ENCODE results near the gene MLYCD. TPM values are rescaled to one million over a fixed set of nuclear protein-coding genes. Genes with fewer than 3 reads are reported as not detected.
"Not testable (repeated sequence)": the region's sequence is repeated elsewhere in the genome, so short reads cannot be mapped to it uniquely, and the experiment has no call there.

Gene MLYCD
- total RNA-seq, 1 donor from 2014 or later: 20.1 TPM

DNA sequence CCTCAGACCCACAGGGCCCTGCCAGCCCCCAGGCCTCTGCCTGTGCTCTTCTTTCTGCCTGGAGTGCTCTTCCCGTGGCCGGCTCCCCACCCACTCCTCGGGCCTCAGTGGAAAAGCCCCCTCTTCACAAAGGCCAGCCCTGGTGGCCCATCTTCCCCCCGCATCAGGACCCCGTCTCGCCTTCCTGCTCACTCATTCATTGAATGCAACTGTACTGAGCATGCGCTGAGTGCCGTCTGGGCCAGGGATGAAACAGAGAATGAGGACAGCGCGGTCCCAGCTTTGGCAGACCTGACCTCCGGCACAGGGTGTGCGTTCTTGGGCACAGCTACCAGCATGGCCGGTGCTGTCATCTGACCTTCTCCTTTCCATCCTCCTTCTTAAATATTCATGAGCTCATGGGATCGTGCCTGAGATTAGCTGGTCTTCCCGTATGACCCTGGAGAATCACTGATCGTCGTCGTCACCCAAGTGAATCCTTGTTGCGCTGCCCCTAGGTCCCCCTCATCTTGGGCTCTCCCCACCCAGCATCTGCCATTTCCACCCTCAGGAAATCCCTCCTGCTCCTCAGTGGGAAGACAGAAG is 37.8 kb downstream of the MLYCD start:
- no peak for DNase-seq (ENCODE audit: low spot score)
- intact Hi-C loops (cut with DNase I): no loop called here

DNA sequence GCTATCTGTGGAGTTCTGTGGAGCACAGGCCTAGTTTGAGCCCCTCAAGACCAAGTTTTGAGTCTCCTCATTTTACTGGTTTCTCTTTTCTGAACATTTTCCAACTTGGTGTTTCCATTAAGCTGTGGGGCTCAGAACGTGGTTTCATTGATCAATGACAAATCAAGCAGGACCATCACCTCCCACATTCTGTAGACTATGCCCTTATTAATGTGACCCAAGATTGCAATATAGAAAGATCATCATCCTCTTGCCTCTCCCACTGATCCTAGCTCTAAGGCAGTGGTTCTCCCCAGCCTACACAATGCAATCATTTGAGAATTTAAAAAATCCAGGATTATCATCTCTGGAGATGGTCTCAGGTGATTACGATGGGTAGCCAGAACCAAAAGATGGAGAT is 38.4 kb downstream of the MLYCD start:
- intact Hi-C loops (cut with DNase I): no loop called here

DNA sequence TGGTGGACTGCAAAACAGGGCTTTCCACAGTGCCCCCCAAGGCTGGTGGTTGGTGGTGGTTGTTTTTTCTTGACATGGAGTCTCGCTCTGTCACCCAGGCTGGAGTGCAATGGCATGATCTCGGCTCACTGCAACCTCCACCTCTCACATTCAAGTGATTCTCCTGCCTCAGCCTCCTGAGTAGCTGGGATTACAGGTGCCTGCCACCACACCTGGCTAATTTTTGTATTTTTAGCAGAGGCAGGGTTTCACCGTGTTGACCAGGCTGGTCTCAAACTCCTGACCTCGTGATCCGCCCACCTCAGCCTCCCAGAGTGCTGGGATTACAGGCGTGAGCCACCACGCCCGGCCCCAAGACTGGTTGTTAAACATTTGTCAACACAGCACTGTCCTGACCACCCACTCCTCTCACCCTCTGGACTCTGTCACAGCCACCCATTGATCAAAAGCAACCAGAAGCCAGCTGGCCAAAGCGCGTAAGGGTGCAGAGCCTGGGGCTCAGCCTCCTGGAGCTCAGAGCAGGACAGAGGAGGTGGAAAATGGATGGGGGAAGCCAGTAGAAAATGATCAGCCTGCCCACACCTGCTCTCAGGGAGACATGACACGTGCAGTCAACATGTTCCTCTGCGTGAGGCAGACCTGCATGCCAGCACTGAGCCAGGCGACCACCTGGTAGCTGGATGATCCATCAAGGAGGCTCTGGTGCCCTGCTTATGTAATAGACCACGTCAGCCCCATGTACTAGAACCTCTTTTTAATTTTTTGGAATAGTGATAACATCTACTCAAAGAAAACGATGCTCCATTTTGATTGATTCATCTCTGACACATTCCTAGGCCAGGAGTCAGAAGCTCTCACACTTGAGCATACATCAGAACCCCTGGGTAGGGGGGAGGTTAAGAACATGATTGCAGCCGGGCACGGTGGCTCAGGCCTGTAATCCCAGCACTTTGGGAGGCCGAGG is 39.3 kb downstream of the MLYCD start:
- DNase-seq (ENCODE audit: low spot score): no peak
- intact Hi-C loops (cut with DNase I): no loop called here

More for the DNA sequence above, 38.4 kb downstream of the MLYCD start:
- DNase-seq (ENCODE audit: low spot score): no peak

DNA sequence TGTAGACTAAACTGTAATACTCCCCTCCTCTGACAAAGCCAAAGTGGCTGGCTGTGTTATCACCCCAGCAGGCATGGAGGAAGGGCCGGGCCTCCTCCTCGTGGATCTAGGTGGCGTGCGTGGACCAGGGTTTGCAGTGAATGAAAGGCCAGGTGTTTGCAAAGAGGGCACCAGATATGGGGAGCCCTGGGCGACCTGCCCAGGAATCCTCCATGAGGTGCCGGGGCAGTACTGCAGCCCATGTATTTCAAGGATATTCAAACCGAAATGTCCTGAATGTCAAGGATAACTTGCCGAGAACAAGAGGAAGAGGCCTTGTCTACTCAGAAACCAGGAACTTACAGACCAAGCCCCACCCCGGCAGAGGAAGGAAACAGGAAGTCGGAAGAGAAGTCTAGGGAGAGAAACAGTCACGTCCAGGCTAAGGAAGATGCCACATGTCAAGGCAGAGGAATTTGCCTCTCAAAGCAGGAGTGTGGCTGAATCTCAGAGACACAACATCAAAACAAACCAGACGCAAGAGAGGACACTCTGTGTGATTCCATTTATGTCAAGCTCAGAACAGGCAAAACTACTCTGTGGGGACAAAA is 40.4 kb downstream of the MLYCD start:
- intact Hi-C loops (cut with DNase I): no loop called here
- no peak for DNase-seq (ENCODE audit: low spot score)

DNA sequence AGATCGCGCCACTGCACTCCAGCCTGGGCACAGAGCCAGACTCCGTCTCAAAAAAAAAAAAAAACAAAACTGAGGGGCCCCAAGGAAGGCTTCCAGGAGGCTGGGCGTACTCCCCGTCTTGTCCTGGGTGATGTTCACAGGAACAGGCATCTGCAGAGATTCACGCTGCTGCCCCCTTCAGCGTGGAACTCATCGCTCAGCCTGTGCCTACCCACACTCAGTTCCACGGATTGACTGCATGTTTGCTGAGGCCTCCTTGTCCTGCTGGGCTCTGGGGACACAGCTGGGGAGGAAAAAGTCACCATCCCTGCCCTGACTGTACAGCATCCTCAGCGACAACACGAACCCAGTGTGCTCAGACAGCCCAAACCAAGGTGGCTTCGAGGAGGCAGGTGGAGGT is 41.2 kb downstream of the MLYCD start:
- DNase-seq (ENCODE audit: low spot score): no peak
- intact Hi-C loops (cut with DNase I): no loop called here

DNA sequence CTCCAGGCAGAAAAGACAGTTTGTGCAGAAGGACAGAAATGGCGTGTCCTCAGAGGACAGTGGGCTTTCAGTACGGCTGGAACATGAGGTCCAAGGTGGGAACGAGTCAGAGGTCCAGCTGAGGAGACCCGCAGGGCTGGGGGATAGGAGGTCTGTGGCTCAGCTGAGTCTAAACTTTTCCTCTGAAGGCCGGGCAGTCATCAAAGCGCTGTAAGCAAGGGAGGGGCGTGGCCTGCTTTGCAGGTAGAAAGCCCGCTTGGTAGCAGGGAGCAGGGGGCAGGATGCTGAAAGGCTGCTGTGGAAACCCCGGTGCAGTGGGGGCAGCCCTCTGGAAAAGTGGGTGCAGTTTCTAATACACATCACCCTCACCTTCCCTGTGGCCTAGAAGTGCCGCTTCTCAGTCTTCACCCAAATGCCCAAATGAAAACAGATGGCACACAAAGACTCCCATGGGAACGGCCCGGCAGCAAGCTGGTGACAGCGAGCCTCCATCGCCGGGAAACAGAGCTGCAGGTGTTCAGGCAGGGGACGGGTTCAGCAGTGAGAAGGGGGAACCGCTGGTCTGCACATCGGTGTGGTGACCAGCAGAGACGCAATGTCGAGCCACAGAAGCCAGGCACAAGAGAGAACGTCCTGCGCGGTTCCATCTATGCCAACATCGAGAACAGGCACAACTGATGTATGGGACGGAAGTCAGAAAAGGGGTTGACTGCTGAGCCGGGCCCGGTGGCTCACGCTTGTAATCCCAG is 41.9 kb downstream of the MLYCD start:
- DNase-seq (ENCODE audit: low spot score): no peak
- intact Hi-C loops (cut with DNase I): no loop called here

DNA sequence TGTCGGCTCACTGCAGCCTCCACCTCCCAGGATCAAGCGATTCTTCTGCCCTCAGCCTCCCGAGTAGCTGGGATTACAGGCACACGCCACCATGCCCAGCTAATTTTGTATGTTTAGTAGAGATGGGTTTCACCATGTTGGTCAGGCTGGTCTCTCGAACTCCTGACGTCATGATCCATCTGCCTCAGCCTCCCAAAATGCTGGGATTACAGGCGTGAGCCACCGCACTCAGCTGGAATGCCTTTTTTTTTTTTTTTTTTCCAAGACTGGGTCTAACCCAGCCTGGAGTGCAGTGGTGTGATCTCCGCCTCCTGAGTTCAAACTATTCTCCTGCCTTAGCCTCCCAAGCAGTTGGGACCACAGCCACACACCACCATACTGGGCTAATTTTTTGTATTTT is 42.6 kb downstream of the MLYCD start:
- DNase-seq (ENCODE audit: low spot score); intact Hi-C loops (cut with DNase I): not testable (repeated sequence)

DNA sequence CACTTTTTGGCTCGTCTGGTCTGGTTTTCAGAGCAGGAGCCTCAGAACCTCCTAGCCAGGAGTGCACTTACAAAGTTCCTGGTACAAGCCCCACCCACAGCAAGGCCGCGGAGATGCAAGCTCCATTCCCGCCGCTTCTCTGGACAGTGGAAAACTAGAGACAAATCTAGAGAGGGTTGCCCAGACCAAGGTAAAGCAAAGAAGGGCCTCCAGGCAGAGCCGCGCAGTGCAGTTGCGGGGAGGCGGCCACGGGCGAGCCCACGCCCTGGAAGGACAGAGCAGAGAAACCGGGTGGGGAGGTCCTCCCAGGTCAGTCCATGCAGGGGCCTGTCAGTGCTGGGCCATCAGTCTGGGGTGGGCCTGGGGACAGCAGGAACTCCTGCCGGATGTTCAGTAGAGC is 43.2 kb downstream of the MLYCD start:
- no peak for DNase-seq (ENCODE audit: low spot score)
- intact Hi-C loops (cut with DNase I): no loop called here

DNA sequence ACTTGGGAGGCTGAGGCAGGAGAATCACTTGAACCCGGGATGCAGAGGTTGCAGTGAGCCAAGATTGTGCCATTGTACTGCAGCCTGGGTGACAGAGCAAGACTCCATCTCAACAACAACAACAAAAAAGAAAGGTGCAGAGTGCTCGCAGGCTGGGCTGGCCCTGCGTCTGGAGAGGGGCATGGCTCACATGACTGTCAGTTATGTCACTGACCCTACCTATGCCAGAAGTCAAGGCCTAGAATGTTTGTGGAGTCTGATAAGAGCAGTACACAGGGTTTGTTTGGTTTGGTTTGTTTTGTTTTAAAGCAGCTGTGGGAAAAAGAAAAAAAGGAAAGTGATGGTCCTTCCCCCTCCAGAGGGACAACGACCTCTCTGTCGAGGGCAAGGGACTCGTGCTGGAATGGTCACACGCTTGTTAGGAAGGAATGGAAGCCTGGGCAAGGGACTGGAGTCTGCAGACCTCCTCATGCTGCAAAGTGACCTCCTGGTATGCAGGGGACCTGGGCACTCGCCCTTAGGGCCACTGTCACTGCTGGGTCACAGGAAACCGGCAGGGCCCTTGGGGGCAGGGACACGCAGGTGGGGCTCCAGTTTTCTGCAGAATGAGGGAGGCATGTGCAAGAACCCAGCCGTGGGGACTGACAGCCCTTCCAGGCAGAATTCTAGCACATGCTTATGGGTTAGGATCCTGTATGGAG is 44.0 kb downstream of the MLYCD start:
- no peak for DNase-seq (ENCODE audit: low spot score)
- intact Hi-C loops (cut with DNase I): no loop called here

DNA sequence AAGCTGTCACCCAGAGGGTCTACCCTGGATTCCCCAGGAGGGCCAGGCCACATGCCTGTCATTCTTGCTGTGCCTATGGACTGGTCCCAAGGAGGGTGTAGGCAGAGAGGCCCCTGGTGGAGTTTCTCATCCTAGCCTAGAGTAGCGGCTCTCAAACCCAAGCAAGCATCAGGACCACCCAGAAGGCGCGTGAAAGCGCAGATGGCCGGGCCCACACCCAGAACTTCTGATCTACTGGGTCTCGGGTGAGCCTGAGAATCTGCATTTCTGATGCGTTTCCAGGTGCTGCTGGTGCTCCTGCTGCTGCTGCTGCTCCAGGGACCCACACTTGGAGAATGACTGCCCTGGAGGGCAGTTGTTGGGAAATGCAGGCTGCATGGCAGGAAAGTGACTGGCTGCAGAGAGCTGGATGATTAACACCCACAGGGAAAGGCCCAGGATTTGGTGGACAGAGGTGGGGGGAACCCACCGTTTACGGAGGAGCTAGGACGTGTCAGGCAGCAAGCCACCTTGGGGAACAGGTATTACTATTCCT is 44.7 kb downstream of the MLYCD start:
- DNase-seq (ENCODE audit: low spot score): no peak
- intact Hi-C loops (cut with DNase I): no loop called here

DNA sequence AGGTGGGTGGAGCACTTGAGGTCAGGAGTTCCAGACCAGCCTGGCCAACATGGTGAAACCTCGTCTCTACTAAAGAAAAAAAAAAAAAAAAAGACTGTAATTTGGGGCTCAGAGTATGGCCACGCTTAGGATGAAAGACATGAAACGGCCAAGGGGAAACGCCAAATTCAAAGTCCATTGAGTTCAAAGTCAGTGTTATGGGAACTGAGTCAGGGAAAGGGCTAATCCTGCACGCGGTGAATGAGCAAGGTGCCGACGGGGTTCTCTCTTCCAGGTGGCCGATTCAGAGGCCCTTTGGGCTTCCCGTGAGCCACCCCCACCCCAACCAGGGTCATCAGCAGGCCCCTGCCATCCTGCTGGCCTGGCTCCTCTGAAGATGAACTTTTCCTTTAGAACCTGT is 46.7 kb downstream of the MLYCD start:
- intact Hi-C loops (cut with DNase I): no loop called here
- no peak for DNase-seq (ENCODE audit: low spot score)

DNA sequence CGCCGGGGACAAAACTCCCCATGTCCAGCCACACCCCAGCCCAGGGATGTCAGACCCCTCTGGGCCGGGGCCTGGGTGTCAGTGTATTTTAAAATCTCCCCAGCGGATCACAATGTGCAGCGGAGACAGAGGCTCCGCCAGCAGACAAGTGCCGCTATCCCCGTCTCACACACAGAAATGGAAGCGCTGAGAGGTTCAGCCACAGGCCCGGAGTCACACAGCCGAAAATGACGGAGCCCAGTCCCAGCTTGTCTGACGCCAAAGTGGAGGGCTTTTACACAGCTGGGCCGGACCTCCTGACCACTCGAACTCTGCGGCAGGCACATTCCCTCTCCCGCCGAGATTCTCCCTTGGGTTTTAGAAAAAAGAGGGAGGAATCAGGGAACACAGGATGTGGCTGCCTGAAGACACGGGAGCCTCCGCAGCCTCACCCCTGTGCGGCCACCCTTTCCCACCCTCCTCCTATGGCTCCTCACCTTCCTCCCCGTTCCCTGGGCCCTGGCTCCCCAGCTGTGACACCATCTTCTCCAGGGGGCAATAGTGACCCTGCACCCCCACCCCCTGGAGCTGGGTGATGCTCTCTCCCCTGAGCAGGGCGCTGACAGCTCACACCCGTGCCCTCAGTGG is 47.4 kb downstream of the MLYCD start:
- intact Hi-C loops (cut with DNase I): no loop called here
- DNase-seq (ENCODE audit: low spot score): no peak

DNA sequence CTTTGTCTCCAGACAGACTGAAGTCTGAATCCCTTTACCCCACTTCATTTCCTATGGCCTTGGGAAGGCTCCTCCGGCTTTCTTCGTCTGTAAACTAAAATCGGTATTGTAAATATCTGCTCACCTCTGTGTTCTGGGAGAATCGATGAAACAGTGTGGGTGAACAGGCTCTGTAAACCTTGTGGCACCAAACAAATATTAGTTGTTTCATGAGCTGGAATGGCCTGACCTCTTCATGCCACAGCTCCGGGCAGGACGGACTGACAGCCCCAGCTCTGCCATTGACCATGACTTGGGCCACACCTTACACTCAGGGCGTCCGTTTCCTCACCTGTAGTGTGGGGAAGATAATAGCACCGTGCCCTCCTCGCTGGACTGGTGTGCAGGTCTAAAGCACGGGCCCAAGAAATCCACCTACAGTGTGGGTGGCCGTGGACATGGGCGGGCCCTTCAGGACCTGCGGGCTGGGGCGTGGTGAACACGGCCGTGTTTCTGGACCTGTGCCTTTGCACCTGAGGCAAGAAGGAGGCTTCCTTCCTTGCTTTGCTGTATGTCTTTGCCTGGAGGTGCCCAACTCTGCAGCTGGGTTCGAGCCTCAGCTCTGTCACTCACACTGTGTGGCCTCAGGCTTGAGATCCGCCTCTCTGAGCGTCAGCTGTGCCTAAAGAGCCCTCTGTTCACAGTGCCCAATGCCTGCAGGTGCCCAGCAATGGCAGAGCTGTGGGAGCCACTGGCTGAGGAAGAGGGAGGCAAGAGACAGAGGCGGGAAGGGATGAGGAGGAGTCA is 48.1 kb downstream of the MLYCD start:
- DNase-seq (ENCODE audit: low spot score): no peak
- intact Hi-C loops (cut with DNase I): no loop called here

DNA sequence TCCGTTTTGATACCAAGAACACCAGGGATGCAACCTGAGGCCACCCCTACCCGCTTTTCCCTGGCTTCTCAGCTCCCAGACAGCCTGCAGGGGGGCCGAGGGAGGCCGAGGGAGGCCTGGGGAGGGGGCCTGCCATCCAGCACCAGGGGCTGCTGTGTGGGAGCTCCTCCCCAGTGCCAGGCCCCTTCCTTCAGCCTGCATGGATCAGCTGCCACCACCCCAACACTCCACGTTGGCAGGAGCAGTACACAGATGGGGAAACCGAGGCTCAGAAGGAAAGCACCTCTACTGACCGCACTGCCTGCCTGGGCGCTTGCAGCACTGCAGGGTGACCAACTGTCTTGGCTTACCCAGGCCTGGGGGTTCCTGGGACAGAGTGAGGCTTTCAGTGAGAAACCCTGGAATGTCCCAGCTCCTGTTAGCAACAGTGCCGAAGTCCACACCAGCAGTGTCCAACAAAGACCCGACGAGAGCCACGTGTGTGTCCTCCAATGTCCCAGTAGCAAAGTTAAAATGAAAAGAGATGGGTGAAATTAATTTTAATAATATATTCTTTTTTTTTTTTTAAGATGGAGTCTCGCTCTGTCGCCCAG is 48.8 kb downstream of the MLYCD start:
- intact Hi-C loops (cut with DNase I): no loop called here
- no peak for DNase-seq (ENCODE audit: low spot score)

DNA sequence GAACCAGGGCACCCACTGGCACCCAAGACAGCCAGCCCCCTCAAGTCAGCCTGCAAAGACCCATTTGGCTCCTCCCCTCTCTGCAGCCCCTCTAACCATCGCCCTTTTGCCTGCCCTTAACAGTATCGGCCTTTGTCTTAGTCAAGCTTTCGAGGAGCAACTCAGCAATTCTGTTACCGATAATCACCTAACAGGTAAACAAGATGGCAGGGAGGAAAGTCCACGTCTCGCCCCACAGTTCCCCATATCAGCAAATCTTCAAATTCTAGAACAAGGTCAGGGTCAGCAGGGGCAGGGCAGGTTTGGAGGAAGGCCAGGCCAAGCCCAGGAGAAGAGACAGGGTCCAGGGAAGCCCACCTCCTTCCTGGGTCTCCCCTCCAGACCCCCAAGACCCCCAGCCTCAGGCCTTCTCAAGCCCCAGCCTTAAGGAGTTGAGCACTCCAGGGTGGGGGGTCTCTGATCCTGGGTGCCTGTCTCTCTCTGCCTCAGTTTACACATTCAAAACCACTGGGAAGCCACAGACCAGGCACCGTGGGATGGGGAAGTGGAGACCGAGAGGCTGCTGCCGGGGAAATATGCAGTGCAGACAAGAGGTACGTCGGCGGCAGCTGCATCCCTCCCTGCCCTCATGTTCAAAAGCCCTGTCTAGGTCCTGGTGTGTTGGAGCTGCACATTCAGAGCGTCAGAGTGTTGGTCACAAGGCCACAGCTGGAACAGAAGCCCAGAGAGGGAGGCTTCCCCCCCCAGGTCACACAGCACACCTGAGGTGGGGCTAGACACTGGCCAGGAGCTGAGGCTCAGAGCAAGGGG is 50.2 kb downstream of the MLYCD start:
- DNase-seq (ENCODE audit: low spot score): no peak
- intact Hi-C loops (cut with DNase I): no loop called here

DNA sequence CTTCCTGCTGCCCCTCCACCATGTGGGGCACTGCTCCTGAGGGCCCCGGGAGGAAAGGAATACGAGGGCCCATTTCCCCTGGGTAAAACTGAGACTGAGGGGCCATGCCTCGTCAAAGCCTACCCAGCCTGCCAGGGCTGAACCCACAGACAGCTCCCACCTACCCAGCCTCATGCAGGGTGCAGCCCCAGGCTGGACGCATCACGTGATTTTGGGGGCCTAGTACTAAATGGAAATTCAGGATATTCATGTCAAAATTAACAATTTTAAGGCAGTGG is 50.7 kb downstream of the MLYCD start:
- DNase-seq (ENCODE audit: low spot score): no peak
- intact Hi-C loops (cut with DNase I): loop anchor here (10.0 kb wide), 1 partner anchor 125 kb away; no protein-coding TSS in a partner anchor

DNA sequence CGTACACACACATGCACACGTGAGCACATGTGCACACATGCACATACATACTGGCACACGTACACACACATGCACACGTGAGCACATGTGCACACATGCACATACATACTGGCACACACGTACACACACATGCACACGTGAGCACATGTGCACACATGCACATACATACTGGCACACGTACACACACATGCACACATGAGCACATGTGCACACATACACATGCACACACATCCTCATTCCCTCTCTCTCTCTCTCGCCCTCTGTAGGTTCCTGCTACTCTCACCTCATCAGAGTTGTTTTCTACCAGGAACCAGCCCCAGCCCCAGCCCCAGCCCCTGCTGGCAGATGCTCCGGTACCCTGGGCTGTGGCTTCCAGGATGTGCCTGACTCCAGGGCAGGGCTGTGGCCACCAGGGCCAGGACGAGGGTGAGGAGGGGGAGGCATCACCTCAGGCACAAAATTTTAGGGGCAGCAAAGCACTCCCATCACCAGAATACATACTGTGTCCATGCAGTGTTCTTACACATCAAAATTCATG is 52.0 kb downstream of the MLYCD start:
- not testable (repeated sequence) for DNase-seq (ENCODE audit: low spot score)
- intact Hi-C loops (cut with DNase I): loop anchor here (10.0 kb wide), 1 partner anchor 126 kb away; no protein-coding TSS in a partner anchor

Data from cardiac septum (tissue), 1 donor.